HPDE6-E6E7 (cell line): Measurements from ENCODE around the gene LILRB5.
"Not testable (repeated sequence)": the region's sequence is repeated elsewhere in the genome, so short reads cannot be mapped to it uniquely, and the experiment has no call there.

Experiments
- DNase-seq: peaks from one replicate; pipeline ENCODE4 v3.0.0; 2011; ENCODE audit warnings: missing footprints; ENCODE audit errors: extremely low spot score

Gene LILRB5

DNA sequence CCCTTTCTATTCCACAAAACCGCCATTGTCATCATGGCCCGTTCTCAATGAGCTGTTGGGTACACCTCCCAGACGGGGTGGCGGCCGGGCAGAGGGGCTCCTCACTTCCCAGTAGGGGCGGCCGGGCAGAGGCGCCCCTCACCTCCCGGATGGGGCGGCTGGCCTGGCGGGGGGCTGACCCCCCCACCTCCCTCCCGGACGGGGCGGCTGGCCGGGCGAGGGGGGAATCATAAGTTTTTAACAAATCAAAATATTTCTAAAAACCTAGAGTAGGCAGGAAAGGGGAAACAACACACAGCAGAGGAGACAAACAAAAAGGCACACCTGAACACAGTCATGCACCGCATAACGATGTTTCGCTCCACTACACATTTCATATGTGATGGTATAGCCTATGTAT is 42.3 kb downstream of the LILRB5 start:
- DNase-seq: not testable (repeated sequence)

DNA sequence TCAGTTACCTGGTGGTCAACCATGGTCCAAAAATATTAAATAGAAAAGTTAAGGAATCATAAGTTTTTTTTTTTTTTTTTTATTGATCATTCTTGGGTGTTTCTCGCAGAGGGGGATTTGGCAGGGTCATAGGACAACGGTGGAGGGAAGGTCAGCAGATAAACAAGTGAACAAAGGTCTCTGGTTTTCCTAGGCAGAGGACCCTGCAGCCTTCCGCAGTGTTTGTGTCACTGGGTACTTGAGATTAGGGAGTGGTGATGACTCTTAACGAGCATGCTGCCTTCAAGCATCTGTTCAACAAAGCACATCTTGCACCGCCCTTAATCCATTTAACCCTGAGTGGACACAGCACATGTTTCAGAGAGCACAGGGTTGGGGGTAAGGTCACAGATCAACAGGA is 42.9 kb downstream of the LILRB5 start:
- DNase-seq: not testable (repeated sequence)

DNA sequence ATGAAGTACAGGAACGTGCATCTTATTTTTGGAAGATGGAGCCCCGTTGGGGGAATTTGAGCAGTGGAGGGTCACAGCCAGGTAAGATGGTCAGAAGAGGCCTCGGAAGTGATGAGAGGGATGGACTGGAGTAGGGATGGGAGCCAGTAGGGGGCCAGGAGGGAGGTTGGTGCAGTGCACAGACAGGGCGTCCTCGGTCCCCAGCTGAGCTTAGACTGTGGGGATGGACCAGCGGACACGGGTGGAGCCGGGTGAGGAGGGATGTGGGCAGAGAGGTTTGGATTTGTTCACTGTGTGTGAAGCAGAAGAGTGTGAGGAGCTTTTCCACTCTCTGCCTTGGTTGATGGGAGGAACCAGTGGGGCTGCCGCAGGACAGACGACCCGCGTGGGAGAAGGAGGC is 45.8 kb downstream of the LILRB5 start:
- DNase-seq: no peak

DNA sequence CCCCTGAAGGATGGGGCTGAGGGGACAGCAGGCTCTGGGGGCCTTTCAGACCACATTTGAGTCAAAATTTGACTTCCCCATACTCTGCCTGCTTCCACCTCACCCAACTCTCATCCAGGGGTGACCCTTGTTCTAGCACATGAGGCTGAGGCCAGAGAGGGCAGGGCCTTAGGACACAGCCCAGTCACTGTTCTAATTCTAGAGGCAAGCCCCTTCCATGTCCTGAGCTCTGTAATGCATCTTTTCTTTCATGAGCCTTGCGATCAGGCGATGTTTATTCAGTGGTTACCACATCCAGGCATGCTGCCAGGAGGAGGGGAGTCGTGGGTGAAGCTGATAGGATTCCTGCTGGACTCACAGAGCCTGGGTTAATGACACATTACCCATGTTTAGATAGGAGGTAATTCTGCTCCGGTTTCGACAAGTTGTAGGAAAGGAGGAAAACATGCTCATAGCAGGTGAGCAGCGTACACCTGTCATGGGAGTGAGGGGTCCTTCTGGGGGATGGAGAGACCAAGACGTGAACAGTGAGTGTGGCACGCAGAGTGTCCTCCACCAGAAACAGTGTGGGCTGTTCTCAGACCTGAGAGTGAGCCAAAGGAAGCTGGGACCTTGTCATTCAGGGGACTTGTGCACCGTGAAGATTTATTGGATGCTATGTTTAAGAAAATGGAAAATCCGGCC is 47.1 kb downstream of the LILRB5 start:
- peak; percentile 87 for DNase-seq

DNA sequence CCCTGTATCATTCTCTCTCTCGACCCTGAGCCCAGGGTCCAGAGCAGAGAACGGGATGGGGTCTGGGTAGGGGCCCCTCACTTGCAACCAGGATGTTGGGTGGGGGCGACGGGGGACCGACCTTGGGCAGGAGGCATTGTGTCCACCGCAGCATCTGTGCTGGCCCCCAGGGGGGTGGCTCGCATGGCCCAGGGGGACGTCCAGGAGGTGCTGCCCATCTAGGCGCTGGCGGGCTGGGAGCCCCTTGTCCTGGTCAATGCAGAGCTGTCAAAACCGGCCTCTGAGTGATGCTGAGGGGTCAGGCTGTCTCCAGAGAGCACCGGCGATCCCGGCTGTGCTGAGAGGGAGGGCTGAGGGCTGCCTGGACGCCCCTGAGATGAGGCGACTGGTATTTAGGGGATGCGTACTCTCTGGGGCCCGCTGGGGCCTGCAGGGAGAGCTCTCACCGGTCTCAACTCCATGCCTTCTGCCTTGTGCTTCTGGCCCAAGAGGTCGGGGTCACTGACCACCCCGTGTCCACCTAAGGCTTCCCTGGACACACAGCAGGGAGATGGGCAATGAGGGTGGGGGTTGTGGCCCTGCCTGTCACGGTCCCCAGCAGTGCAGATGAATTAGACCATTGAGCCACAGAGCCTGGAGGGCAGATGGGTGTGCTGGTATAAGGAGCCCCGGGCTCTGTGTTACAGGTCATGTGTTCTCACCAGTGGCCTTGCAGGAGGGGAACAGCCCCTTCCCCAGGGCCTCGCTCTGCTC is 47.8 kb downstream of the LILRB5 start:
- no peak for DNase-seq

DNA sequence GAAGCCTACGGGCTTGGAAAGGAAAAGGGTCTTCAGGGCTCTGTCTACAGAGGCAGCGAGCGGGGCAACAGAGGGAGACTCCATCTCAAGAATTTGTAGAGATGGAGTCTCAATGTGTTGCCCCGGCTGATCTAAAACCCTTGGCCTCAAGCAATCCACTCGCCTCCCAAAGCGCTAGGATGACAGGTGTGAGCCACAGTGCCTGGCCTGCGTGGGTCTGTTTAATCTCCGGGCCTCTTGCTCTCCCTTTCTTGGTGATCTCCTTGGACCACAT is 48.4 kb downstream of the LILRB5 start:
- DNase-seq: no peak

DNA sequence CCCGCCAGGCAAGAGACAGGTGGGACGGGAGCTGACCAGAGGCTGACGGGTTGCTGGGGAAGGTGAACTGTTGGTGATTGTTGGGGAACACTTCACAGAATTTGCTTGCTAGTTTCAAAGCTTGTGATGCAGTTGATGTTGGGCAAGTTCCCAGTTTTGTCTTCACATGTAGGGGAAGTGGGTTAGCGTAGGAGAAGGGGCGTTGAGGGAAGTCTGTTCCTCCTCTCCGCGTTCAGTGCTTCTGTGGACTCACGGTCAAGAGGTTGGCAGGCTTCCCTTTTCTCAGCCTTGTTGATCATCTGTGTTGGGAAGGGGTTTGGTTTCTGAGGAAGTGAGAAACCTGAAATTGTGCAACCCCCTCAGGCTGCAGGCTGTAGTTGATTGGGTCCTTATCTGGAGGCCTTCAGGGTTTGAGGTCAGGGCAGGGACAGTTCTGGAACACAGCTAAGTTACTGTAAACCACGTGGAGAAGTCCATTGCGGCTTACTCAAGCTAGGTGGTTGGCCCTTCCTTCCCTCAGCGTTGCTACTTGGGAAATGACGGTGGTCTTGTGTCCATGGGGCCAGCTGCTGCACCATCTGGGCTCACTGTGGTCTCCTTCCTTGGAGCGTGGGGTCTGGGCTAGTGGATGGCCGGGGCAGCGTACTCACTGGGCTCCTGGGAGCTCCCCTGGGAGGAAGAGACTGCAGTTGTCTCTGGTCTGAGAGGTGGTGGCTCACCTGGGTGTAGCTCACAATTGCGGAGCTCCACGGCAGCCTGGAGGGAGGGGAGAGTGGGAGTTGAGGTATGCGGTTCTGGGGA is 48.9 kb downstream of the LILRB5 start:
- DNase-seq: no peak

DNA sequence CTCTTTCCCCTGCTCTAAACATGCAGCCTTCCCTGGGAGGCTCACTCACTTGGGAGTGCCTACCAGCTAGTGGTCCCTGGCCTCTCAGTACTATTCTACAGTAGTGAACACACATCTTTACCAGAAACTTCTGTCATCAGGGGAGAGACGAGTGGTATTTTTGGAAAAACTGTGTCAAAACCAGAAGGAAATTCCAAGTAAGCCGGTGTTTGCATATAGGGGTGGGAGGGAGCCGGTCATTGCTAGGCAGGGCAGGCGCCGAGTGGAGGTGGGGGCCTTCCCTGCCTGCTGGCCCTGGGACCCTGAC is 49.4 kb downstream of the LILRB5 start:
- DNase-seq: no peak

DNA sequence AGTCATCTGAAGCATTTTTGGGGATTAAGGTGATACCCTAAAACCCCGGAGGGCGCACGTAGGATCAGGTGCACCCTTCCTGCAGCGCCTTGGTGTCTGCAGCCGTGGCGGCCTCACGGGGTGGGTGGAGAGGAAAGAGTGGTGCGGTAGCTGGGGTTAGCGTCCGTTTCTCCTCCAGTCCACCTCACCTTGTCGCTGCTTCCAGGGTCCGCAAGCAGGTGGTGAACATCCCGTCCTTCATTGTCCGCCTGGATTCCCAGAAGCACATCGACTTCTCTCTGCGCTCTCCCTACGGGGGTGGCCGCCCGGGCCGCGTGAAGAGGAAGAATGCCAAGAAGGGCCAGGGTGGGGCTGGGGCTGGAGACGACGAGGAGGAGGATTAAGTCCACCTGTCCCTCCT is 49.9 kb downstream of the LILRB5 start:
- DNase-seq: not testable (repeated sequence)

DNA sequence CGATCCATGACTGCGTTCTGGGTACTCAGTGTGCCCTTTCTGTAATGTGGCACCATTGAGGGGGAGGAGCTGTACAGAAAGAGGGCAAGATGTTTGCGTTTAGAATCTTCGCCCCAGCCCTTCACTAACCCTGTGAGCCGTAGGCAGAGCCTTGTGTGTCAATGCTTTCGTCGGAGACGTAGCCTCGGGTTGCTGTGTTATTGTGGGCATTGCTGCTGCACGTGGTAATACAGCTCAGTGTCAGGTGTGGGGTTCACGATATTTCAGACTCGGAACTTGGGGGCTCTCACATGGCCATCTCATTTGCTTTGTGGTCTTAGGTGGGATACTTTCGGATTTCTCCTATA is 50.3 kb downstream of the LILRB5 start:
- no peak for DNase-seq

DNA sequence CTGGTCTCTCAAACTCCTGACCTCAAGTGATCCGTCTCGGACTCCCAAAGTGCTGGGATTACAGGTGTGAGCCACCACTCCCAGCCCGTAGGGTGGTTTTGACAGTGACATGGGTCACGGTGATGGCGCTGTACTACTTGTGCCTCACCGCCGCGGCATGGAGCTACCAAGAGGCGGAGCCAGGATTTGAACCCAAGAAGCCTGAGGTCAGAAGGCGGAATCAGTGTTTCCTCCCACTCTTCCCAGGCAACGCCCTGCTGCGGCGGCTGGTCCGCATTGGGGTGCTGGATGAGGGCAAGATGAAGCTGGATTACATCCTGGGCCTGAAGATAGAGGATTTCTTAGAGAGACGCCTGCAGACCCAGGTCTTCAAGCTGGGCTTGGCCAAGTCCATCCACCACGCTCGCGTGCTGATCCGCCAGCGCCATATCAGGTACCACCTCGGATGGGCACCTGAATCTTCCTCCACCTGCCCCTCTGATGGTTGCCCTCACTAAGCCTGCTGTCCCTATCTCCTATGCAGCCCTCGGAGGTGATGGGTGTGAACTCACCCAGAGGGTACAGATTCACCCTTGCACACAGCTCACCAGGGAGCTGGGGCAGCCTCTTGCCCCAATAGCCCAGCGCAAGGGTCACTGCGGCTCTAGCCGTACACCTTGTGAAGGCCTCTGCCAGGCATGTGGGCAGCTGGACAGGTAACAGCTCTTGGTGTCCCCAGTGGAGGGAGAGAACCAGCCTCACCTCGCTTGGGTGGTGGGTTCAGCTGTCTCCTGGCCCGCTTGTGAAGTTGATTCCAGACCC is 50.8 kb downstream of the LILRB5 start:
- no peak for DNase-seq

DNA sequence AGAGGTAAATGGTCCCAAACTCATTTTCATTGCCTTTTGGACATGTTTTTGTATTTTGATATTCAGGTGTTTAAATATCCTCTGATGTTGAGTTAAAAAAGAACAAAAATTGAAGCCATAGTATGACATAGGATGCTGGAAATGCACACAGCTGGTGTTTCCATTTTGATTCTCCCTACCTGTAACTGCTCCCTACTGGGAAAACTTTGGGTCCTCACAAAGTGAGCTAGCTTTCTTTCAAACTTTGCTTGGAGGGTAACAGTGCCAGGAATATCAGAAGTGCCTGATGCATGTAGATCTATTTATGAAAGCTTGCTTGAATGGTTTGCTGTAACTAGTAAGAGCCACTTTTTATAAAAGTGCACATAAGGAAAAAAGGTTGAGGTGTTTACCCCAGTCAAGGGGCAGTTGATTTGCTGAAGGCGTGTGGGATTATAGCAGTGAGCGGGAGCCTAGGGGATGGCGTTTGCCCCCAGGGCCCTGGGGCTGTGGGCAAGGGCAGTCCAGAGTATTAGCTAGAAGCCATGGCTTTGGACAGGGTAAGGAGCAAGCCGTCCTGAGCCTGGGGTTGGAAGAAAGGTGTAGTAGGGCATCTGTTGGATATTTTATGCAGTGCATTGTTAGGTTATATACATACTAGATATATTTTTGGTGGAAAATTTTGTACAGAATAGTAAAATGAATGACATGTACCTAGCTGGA is 52.2 kb downstream of the LILRB5 start:
- DNase-seq: no peak

DNA sequence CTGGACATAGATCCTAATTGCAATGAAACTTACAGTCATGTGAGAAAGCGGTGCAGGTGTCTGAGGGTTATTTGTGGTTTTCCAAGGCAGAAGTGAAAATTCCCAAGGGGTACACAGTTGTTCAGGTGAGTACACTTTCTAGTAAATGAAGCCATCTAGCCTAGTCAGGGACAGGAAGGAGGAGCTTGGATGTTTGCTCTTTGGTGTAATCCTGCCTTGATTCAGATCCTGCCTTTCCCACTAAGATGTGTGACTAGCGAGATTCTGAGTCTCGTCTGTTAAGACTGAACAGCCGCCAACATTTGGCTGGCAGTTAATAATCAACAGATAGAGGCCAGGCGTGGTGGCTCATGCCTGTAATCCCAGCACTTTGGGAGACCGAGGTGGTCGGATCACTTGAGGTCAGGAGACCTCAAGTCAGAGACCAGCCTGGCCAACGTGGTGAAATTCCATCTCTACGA is 53.9 kb downstream of the LILRB5 start:
- DNase-seq: no peak

DNA sequence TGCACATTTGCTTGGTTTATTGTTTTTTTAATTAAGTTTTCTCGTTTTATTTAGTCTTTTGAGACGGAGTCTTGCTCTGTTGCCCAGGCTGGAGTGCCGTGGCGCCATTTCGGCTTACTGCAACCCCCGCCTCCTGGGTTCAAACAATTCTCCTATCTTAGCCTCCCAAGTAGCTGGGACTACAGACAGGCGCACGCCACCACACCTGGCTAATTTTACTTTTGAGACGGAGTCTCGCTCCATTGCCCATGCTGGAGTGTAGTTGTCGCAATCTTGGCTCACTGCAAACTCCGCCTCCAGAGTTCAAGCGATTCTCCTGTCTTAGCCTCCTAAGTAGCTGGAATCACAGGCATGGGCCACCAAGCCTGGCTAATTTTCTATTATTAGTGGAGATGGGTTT is 55.1 kb downstream of the LILRB5 start:
- DNase-seq: no peak

DNA sequence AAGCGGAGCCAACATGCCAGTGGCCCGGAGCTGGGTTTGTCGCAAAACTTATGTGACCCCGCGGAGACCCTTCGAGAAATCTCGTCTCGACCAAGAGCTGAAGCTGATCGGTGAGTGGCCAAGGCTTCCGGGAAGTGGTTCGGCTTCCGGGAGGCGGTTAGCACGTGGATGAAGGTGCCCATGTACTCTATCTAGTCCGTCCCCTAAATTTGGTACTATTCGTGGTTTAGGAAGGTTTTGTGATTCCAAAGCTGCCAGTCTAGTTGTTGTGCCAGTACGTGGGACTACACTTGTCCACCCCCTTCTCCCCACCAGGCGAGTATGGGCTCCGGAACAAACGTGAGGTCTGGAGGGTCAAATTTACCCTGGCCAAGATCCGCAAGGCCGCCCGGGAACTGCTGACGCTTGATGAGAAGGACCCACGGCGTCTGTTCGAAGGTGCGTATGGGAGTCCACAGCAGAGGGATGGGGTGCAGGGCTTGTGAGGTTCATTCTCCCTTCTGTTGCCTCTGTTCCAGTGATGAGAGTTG is 55.8 kb downstream of the LILRB5 start:
- no peak for DNase-seq
